T-cell (primary cell): ENCODE results near the gene CNTNAP4. TPM values are rescaled to one million over a fixed set of nuclear protein-coding genes. Genes with fewer than 3 reads are reported as not detected.

Source experiments
- ATAC-seq, 4 experiments: fragments of 200-7000 bp in 3 of 4; fragments of 150-1000 bp in 1 of 4; cut with Tn5 transposase; replicated peaks in 1 of 4; 1 replicate in 3 of 4; 2 replicates in 1 of 4; pipeline ENCODE4 v1.10.0; 2021; ENCODE audit warnings: moderate library complexity in 3 of 4, mild to moderate bottlenecking in 2 of 4, moderate number of reproducible peaks in 1 of 4
- CTCF ChIA-PET, 2 donors: fragments of 300-600 bp; sonication (Branson Sonifier 250); formaldehyde crosslinking; loops; one replicate each; lab custom pipeline; 2022; ENCODE audit warnings: antibody characterized with exemption in 2 of 2; lab: Charles Lee
- POLR2A ChIA-PET, 2 donors: fragments of 300-600 bp; sonication (Branson Sonifier 250); formaldehyde crosslinking; loops; one replicate each; lab custom pipeline; 2022; ENCODE audit warnings: antibody characterized with exemption in 2 of 2; lab: Charles Lee
- DNase-seq, 35 experiments: peaks; one replicate each; pipeline versions ENCODE4 v3.0.0 to v3.0.0-alpha.2; 2013 to 2023
- H3K27ac ChIP-seq: one replicate; pipeline ENCODE4 v1.5.1; 2013; ENCODE audit warnings: low read length
- H3K27me3 ChIP-seq, 2 experiments: replicated peaks in 1 of 2; 1 replicate in 1 of 2; 2 replicates in 1 of 2; pipeline versions ENCODE4 v1.6.1 to v1.7.0; 2013; ENCODE audit warnings: low read length in 1 of 2, mixed read lengths in 1 of 2; ENCODE audit not compliant: control insufficient read depth in 2 of 2, insufficient read depth in 2 of 2; ENCODE audit errors: extremely low read depth in 1 of 2
- H3K36me3 ChIP-seq, 2 donors: 1 replicate in 1 of 2; 2 replicates in 1 of 2; pipeline versions ENCODE4 v1.6.1 to v1.7.0; 2013; ENCODE audit warnings: low read length in 1 of 2; ENCODE audit not compliant: control insufficient read depth in 2 of 2, insufficient read depth in 1 of 2; ENCODE audit errors: extremely low read depth in 1 of 2
- H3K4me1 ChIP-seq, 2 experiments: 1 replicate in 1 of 2; 2 replicates in 1 of 2; pipeline versions ENCODE4 v1.6.1 to v1.7.0; 2013; ENCODE audit warnings: low read length in 2 of 2, mixed read lengths in 1 of 2; ENCODE audit not compliant: insufficient read depth in 2 of 2, control insufficient read depth in 1 of 2; ENCODE audit errors: extremely low read depth in 1 of 2
- H3K4me3 ChIP-seq, 2 donors: 1 replicate in 1 of 2; 2 replicates in 1 of 2; pipeline versions ENCODE4 v1.5.1 to v1.7.0; 2013; ENCODE audit warnings: mild to moderate bottlenecking in 2 of 2, low read length in 1 of 2, moderate library complexity in 1 of 2; ENCODE audit not compliant: control insufficient read depth in 1 of 2; ENCODE audit errors: extremely low read depth in 1 of 2
- H3K9me3 ChIP-seq: 2 replicates; pipeline ENCODE4 v1.7.0; 2013
- H3K27ac Mint-ChIP-seq, 2 donors: one replicate each; pipeline ENCODE4 v1.8.0; 2020 to 2021; ENCODE audit warnings: mild to moderate bottlenecking in 2 of 2, mixed read lengths in 2 of 2
- H3K27me3 Mint-ChIP-seq, 2 donors: one replicate each; pipeline ENCODE4 v1.8.0; 2021 to 2022; ENCODE audit warnings: mixed read lengths in 2 of 2
- H3K36me3 Mint-ChIP-seq: one replicate; pipeline ENCODE4 v1.8.0; 2021; ENCODE audit warnings: mixed read lengths
- H3K4me1 Mint-ChIP-seq, 3 donors: one replicate each; pipeline ENCODE4 v1.8.0; 2020 to 2022; ENCODE audit warnings: mixed read lengths in 3 of 3, mild to moderate bottlenecking in 1 of 3
- H3K4me3 Mint-ChIP-seq, 3 donors: one replicate each; pipeline ENCODE4 v1.8.0; 2020 to 2022; ENCODE audit warnings: mild to moderate bottlenecking in 3 of 3, mixed read lengths in 3 of 3, moderate library complexity in 3 of 3
- H3K9me3 Mint-ChIP-seq, 3 donors: one replicate each; pipeline ENCODE4 v1.8.0; 2020 to 2022; ENCODE audit warnings: mixed read lengths in 3 of 3
- WGBS: methylation state at CpG from one replicate; pipeline ENCODE4 v1.1.5; 2013; ENCODE audit warnings: missing lambda C conversion rate; ENCODE audit not compliant: insufficient coverage; 5-methylcytosine and 5-hydroxymethylcytosine counted together
- total RNA-seq, 35 experiments: library from RNA in 6 of 35; stranded (reverse) in 6 of 35; fragments of 120-200 nt in 1 of 35; gene quantifications; one replicate each; pipeline versions ENCODE4 v1.2.1 to v1.2.4 and lab custom pipeline; 2013 to 2026

The CNTNAP4 gene
- total RNA-seq, 5 donors from 2014 or later (not counting 1 experiment from before 2014, with no cell fraction given) = not detected

- H3K4me3 Mint-ChIP-seq = no peak overlapping the region
These were observed 51.9 kb downstream of the CNTNAP4 start for GRCh38 chr16:76329106-76329505.

GRCh38 chr16:76335180-76335974 is 58.2 kb downstream of the CNTNAP4 start:
- H3K9me3 ChIP-seq = no peaks in the 10 kb centered on the region
- H3K4me1 ChIP-seq = no peaks in the 10 kb centered on the region
- POLR2A ChIA-PET = no interaction called here
- Mint-ChIP-seq H3K27ac (no peak overlapping the region), H3K36me3 (no peaks in the 10 kb centered on the region), H3K27me3 (no peaks in the 10 kb centered on the region), H3K9me3 (peaks cover 11 to 30% (median 21%) of the 10 kb centered on the region in 3 donors), H3K4me1 (no peaks in the 10 kb centered on the region), H3K4me3 (no peak overlapping the region)
- ATAC-seq (no peak), DNase-seq (no peak)
- H3K36me3 ChIP-seq = no peaks in the 10 kb centered on the region
- CTCF ChIA-PET = no interaction called here
- no peak overlapping the region for H3K27ac ChIP-seq
- H3K4me3 ChIP-seq = no peak overlapping the region
- WGBS = no CpG with 5 or more reads among the region's 3 CpGs
- H3K27me3 ChIP-seq = no peaks in the 10 kb centered on the region

More at GRCh38 chr16:76329106-76329505, 51.9 kb downstream of the CNTNAP4 start:
- Histone ChIP-seq H3K27me3 (no peaks in the 10 kb centered on the region), H3K4me1 (no peaks in the 10 kb centered on the region), H3K4me3 (no peak overlapping the region), H3K9me3 (no peaks in the 10 kb centered on the region), H3K27ac (no peak overlapping the region), H3K36me3 (no peaks in the 10 kb centered on the region)
- no peak for DNase-seq
- CTCF ChIA-PET = no interaction called here
- H3K36me3 Mint-ChIP-seq = no peaks in the 10 kb centered on the region
- no peak for ATAC-seq
- H3K4me1 Mint-ChIP-seq = no peaks in the 10 kb centered on the region
- WGBS = no CpG with 5 or more reads among the region's 1 CpG
- no peaks in the 10 kb centered on the region for H3K27me3 Mint-ChIP-seq
- POLR2A ChIA-PET = no interaction called here
- peaks cover 3 to 7% (median 4%) of the 10 kb centered on the region in 3 donors for H3K9me3 Mint-ChIP-seq
- H3K27ac Mint-ChIP-seq = no peak overlapping the region

GRCh38 chr16:76336112-76336511 is 58.9 kb downstream of the CNTNAP4 start:
- CTCF ChIA-PET = no interaction called here
- no peak overlapping the region for H3K4me3 Mint-ChIP-seq
- no peak for DNase-seq

GRCh38 chr16:76338472-76338871 is 61.3 kb downstream of the CNTNAP4 start:
- no peaks in the 10 kb centered on the region for H3K4me1 Mint-ChIP-seq
- H3K27me3 ChIP-seq = no peaks in the 10 kb centered on the region
- no peak overlapping the region for H3K4me3 ChIP-seq
- H3K4me3 Mint-ChIP-seq = no peak overlapping the region
- no peaks in the 10 kb centered on the region for H3K4me1 ChIP-seq
- no peaks in the 10 kb centered on the region for H3K36me3 ChIP-seq
- ATAC-seq (no peak), DNase-seq (no peak)
- no peak overlapping the region for H3K27ac ChIP-seq
- H3K9me3 Mint-ChIP-seq = peaks cover 11 to 24% (median 21%) of the 10 kb centered on the region in 3 donors
- H3K9me3 ChIP-seq = no peaks in the 10 kb centered on the region
- no peak overlapping the region for H3K27ac Mint-ChIP-seq
- POLR2A ChIA-PET = no interaction called here
- no peaks in the 10 kb centered on the region for H3K36me3 Mint-ChIP-seq
- CTCF ChIA-PET = no interaction called here
- H3K27me3 Mint-ChIP-seq = no peaks in the 10 kb centered on the region

More at GRCh38 chr16:76336112-76336511, 58.9 kb downstream of the CNTNAP4 start:
- Histone ChIP-seq H3K27me3 (no peaks in the 10 kb centered on the region), H3K9me3 (no peaks in the 10 kb centered on the region), H3K4me3 (no peak overlapping the region), H3K4me1 (no peaks in the 10 kb centered on the region), H3K36me3 (no peaks in the 10 kb centered on the region), H3K27ac (no peak overlapping the region)
- Mint-ChIP-seq H3K36me3 (no peaks in the 10 kb centered on the region), H3K27me3 (no peaks in the 10 kb centered on the region), H3K9me3 (peaks cover 9 to 27% (median 24%) of the 10 kb centered on the region in 3 donors), H3K4me1 (no peaks in the 10 kb centered on the region), H3K27ac (no peak overlapping the region)
- no peak for ATAC-seq
- no CpG with 5 or more reads among the region's 1 CpG for WGBS
- POLR2A ChIA-PET = no interaction called here

- no peaks in the 10 kb centered on the region for H3K9me3 ChIP-seq
- Mint-ChIP-seq H3K4me1 (no peaks in the 10 kb centered on the region), H3K9me3 (peaks cover 2 to 9% (median 6%) of the 10 kb centered on the region in 3 donors), H3K27me3 (no peaks in the 10 kb centered on the region), H3K36me3 (no peaks in the 10 kb centered on the region), H3K4me3 (no peak overlapping the region), H3K27ac (no peak overlapping the region)
- no peak for DNase-seq
- no peak overlapping the region for H3K27ac ChIP-seq
- no peaks in the 10 kb centered on the region for H3K27me3 ChIP-seq
- WGBS = no CpG with 5 or more reads among the region's 3 CpGs
- POLR2A ChIA-PET = no interaction called here
- CTCF ChIA-PET = no interaction called here
- no peak for ATAC-seq
- no peaks in the 10 kb centered on the region for H3K36me3 ChIP-seq
- no peak overlapping the region for H3K4me3 ChIP-seq
- no peaks in the 10 kb centered on the region for H3K4me1 ChIP-seq
These were observed 66.6 kb downstream of the CNTNAP4 start for GRCh38 chr16:76343769-76344168.

GRCh38 chr16:76345163-76345661 is 68.0 kb downstream of the CNTNAP4 start:
- no peak overlapping the region for H3K27ac ChIP-seq
- H3K27ac Mint-ChIP-seq = no peak overlapping the region
- H3K4me1 Mint-ChIP-seq = no peaks in the 10 kb centered on the region
- no peaks in the 10 kb centered on the region for H3K9me3 ChIP-seq
- no CpG with 5 or more reads among the region's 3 CpGs for WGBS
- no peak overlapping the region for H3K4me3 ChIP-seq
- no peaks in the 10 kb centered on the region for H3K27me3 ChIP-seq
- POLR2A ChIA-PET = no interaction called here
- no peaks in the 10 kb centered on the region for H3K36me3 ChIP-seq
- ATAC-seq (no peak), DNase-seq (no peak)
- peaks cover 2 to 9% (median 3%) of the 10 kb centered on the region in 3 donors for H3K9me3 Mint-ChIP-seq
- no peaks in the 10 kb centered on the region for H3K36me3 Mint-ChIP-seq
- no peak overlapping the region for H3K4me3 Mint-ChIP-seq
- CTCF ChIA-PET = no interaction called here
- H3K4me1 ChIP-seq = no peaks in the 10 kb centered on the region
- H3K27me3 Mint-ChIP-seq = no peaks in the 10 kb centered on the region
